HEK293 (cell line): ENCODE results near the gene LINC00237.

Experiments
- CTCF ChIA-PET: fragments of 350-600 bp; formaldehyde crosslinking; extraction: SDS; loops from one replicate; lab custom pipeline; 2021; ENCODE audit warnings: antibody characterized with exemption; lab: Yijun Ruan, JAX
- POLR2A ChIA-PET: fragments of 300-600 bp; formaldehyde crosslinking; extraction: SDS; loops from one replicate; lab custom pipeline; 2020; ENCODE audit warnings: antibody characterized with exemption, inconsistent platforms; lab: Yijun Ruan, JAX
- H3K27ac ChIP-seq: fragments of 200-500 bp; sonication (Bioruptor generic); 2 replicates; pipeline ENCODE4 v1.5.1; 2014; ENCODE audit warnings: low read depth, low read length, control low read depth, inconsistent platforms; ENCODE audit errors: extremely low read depth
- H3K36me3 ChIP-seq, 2 experiments: fragments of 200-500 bp in 1 of 2; sonication (Bioruptor generic) in 1 of 2; 1 replicate in 1 of 2; 2 replicates in 1 of 2; pipeline ENCODE4 v1.5.1; 2014 to 2017; ENCODE audit warnings: inconsistent platforms in 2 of 2, low read length in 2 of 2; ENCODE audit not compliant: control insufficient read depth in 2 of 2, insufficient read depth in 1 of 2
- H3K4me1 ChIP-seq: fragments of 200-500 bp; sonication (Bioruptor generic); 2 replicates; pipeline ENCODE4 v1.5.1; 2014; ENCODE audit warnings: mild to moderate bottlenecking, low read length, inconsistent platforms; ENCODE audit not compliant: control insufficient read depth, insufficient read depth
- H3K4me3 ChIP-seq: 2 replicates; pipeline ENCODE4 v1.5.1; 2011; ENCODE audit warnings: low read depth, mild to moderate bottlenecking, control low read depth, low read length, moderate library complexity
- H3K9me3 ChIP-seq: fragments of 200-500 bp; sonication (Bioruptor generic); 2 replicates; pipeline ENCODE4 v1.5.1; 2014; ENCODE audit warnings: low read depth, low read length, inconsistent platforms; ENCODE audit not compliant: control insufficient read depth, insufficient read depth
- ELK4 ChIP-seq: IDR thresholded peaks from 2 replicates; pipeline ENCODE4 v1.6.1; 2011; ENCODE audit warnings: mild to moderate bottlenecking, low read depth, low read length, borderline replicate concordance
- RBAK ChIP-seq: fragments of 450-650 bp; formaldehyde crosslinking; IDR thresholded peaks from 2 replicates; pipeline ENCODE4 v1.5.1; 2016; ENCODE audit warnings: missing biosample characterization, missing genetic modification characterization
- REST ChIP-seq: fragments of 450-650 bp; formaldehyde crosslinking; IDR thresholded peaks from 2 replicates; pipeline ENCODE4 v1.5.1; 2016; ENCODE audit warnings: missing biosample characterization, missing genetic modification characterization
- TSHZ1 ChIP-seq: fragments of 450-650 bp; formaldehyde crosslinking; IDR thresholded peaks from 2 replicates; pipeline ENCODE4 v1.5.1; 2016; ENCODE audit warnings: missing biosample characterization, missing genetic modification characterization, borderline replicate concordance
- ZBTB44 ChIP-seq: fragments of 450-650 bp; IDR thresholded peaks from 2 replicates; pipeline ENCODE4 v1.5.1; 2018; ENCODE audit warnings: missing biosample characterization, mild to moderate bottlenecking, missing genetic modification characterization
- ZBTB48 ChIP-seq: fragments of 450-650 bp; formaldehyde crosslinking; IDR thresholded peaks from 2 replicates; pipeline ENCODE4 v1.5.1; 2016; ENCODE audit warnings: missing biosample characterization, missing genetic modification characterization
- ZFP3 ChIP-seq: fragments of 450-650 bp; formaldehyde crosslinking; IDR thresholded peaks from 2 replicates; pipeline ENCODE4 v1.5.1; 2016; ENCODE audit warnings: low read depth, missing biosample characterization, missing genetic modification characterization
- ZFP41 ChIP-seq: fragments of 450-650 bp; formaldehyde crosslinking; IDR thresholded peaks from 2 replicates; pipeline ENCODE4 v1.5.1; 2016; ENCODE audit warnings: missing biosample characterization, missing genetic modification characterization, borderline replicate concordance
- ZNF138 ChIP-seq: fragments of 450-650 bp; formaldehyde crosslinking; IDR thresholded peaks from 2 replicates; pipeline ENCODE4 v1.5.1; 2016; ENCODE audit warnings: missing biosample characterization, missing genetic modification characterization, borderline replicate concordance
- ZNF202 ChIP-seq: fragments of 450-650 bp; formaldehyde crosslinking; IDR thresholded peaks from 2 replicates; pipeline ENCODE4 v1.5.1; 2016; ENCODE audit warnings: missing biosample characterization, missing genetic modification characterization, borderline replicate concordance
- ZNF223 ChIP-seq: fragments of 450-650 bp; formaldehyde crosslinking; IDR thresholded peaks from 2 replicates; pipeline ENCODE4 v1.5.1; 2016; ENCODE audit warnings: missing biosample characterization, missing genetic modification characterization
- ZNF311 ChIP-seq: fragments of 450-650 bp; formaldehyde crosslinking; IDR thresholded peaks from 2 replicates; pipeline ENCODE4 v1.5.1; 2017; ENCODE audit warnings: missing biosample characterization, missing genetic modification characterization, borderline replicate concordance
- ZNF354C ChIP-seq: fragments of 450-650 bp; formaldehyde crosslinking; IDR thresholded peaks from 2 replicates; pipeline ENCODE4 v1.5.1; 2016; ENCODE audit warnings: missing biosample characterization, missing genetic modification characterization, low read depth, borderline replicate concordance
- ZNF366 ChIP-seq: fragments of 450-650 bp; formaldehyde crosslinking; conservative IDR thresholded peaks from 2 replicates; pipeline ENCODE4 v1.5.1; 2016; ENCODE audit warnings: missing biosample characterization, missing genetic modification characterization
- ZNF37A ChIP-seq: fragments of 450-650 bp; IDR thresholded peaks from 2 replicates; pipeline ENCODE4 v1.5.1; 2018; ENCODE audit warnings: missing biosample characterization, missing genetic modification characterization
- ZNF433 ChIP-seq: fragments of 450-650 bp; formaldehyde crosslinking; IDR thresholded peaks from 2 replicates; pipeline ENCODE4 v1.5.1; 2016; ENCODE audit warnings: missing biosample characterization, missing genetic modification characterization, low read depth
- ZNF449 ChIP-seq: fragments of 450-650 bp; formaldehyde crosslinking; IDR thresholded peaks from 2 replicates; pipeline ENCODE4 v1.5.1; 2017; ENCODE audit warnings: missing biosample characterization, mild to moderate bottlenecking, missing genetic modification characterization, moderate library complexity
- ZNF555 ChIP-seq: fragments of 450-650 bp; formaldehyde crosslinking; conservative IDR thresholded peaks from 2 replicates; pipeline ENCODE4 v1.5.1; 2017; ENCODE audit warnings: missing biosample characterization, mild to moderate bottlenecking, missing genetic modification characterization, inconsistent platforms
- ZNF585B ChIP-seq: fragments of 450-650 bp; formaldehyde crosslinking; IDR thresholded peaks from 2 replicates; pipeline ENCODE4 v1.5.1; 2016; ENCODE audit warnings: missing biosample characterization, missing genetic modification characterization
- ZNF747 ChIP-seq: fragments of 450-650 bp; formaldehyde crosslinking; IDR thresholded peaks from 2 replicates; pipeline ENCODE4 v1.5.1; 2016; ENCODE audit warnings: missing biosample characterization, missing genetic modification characterization
- ZNF785 ChIP-seq: fragments of 450-650 bp; formaldehyde crosslinking; IDR thresholded peaks from 2 replicates; pipeline ENCODE4 v1.5.1; 2016; ENCODE audit warnings: missing biosample characterization, missing genetic modification characterization
- ZSCAN5A ChIP-seq: fragments of 450-650 bp; formaldehyde crosslinking; IDR thresholded peaks from 2 replicates; pipeline ENCODE4 v1.5.1; 2016; ENCODE audit warnings: missing biosample characterization, missing genetic modification characterization

Gene LINC00237

GRCh38 chr20:21146215-21146614 lies 40.1 kb upstream of the LINC00237 start (continued):
- TF ChIP-seq TSHZ1 (tag by site-specific recombination) (no peak), ZNF585B (tag by site-specific recombination) (no peak), ZNF138 (tag by site-specific recombination) (no peak), ZFP3 (tag by site-specific recombination) (no peak), ZNF202 (tag by site-specific recombination) (no peak), ZFP41 (tag by site-specific recombination) (no peak), ZBTB44 (tag by site-specific recombination) (no peak), ZBTB48 (tag by site-specific recombination) (no peak), ZNF366 (tag by site-specific recombination) (no peak), ELK4 (no peak), ZNF555 (tag by site-specific recombination) (no peak), ZNF354C (tag by site-specific recombination) (no peak)

GRCh38 chr20:21145424-21145823 lies 39.3 kb upstream of the LINC00237 start:
- ChIA-PET POLR2A (no interaction called here), CTCF (interaction anchor here (0.6 to 1.4 kb wide), 2 partner anchors 285 to 444 kb away, joined by 3 read pairs; no protein-coding TSS in a partner anchor)
- Histone ChIP-seq H3K4me1 (0 out of 2 replicates have a peak, but pooled peaks cover 2% of the 10 kb centered on the region), H3K4me3 (no peak overlapping the region), H3K9me3 (no peaks in the 10 kb centered on the region), H3K27ac (no peak overlapping the region), H3K36me3 (peaks cover 0 to 18% of the 10 kb centered on the region in 2 experiments; a peak in 1 of 3 replicates)
- TF ChIP-seq ZNF747 (tag by site-specific recombination), result no peak
- no peak for TF ChIP-seq ZNF37A
- no peak for TF ChIP-seq ZSCAN5A
- TF ChIP-seq ZNF433, result no peak
- no peak for TF ChIP-seq ZNF223 (tag by site-specific recombination)
- no peak for TF ChIP-seq REST (tag by site-specific recombination)
- no peak for TF ChIP-seq ZNF785 (tag by site-specific recombination)
- no peak for TF ChIP-seq ZNF449 (tag by site-specific recombination)
- TF ChIP-seq ZNF311 (tag by site-specific recombination), result no peak
- TF ChIP-seq RBAK (tag by site-specific recombination), result no peak
